ENCODE measurements around the gene ANAPC16.

The ANAPC16 gene

GRCh38 chr10:72215611-72216549 lies at the start of gene ANAPC16, which contains the start of gene ASCC1:
Gene ANAPC16 (plus strand): TSS chr10:72216012. CDS start chr10:72223915, 7,903 bp downstream.
Gene ASCC1 (minus strand): TSS chr10:72216276. CDS start chr10:72213298, 2,978 bp downstream.
- H3K27ac ChIP-seq (ENCODE audit: low read length) = peak within 1 kb of the TSS; percentile 99
- peak within 1 kb of the TSS; percentile 92 for H3K4me3 ChIP-seq (ENCODE audit: low read length)
- H3K9me3 ChIP-seq (ENCODE audit: control insufficient read depth, low read depth, low read length) = no peaks in the 10 kb centered on the region
- H3K27me3 ChIP-seq (ENCODE audit: control insufficient read depth, insufficient read depth, low read length) = no peaks in the 10 kb centered on the region
- peak within 1 kb of the TSS; percentile 94 for H3K9ac ChIP-seq (ENCODE audit: low read length)
- H3K36me3 ChIP-seq (ENCODE audit: control insufficient read depth, low read depth, low read length) = peaks cover 3% of the 10 kb centered on the region
- H3K4me1 ChIP-seq (ENCODE audit: control insufficient read depth, low read depth, low read length) = peaks cover 3% of the 10 kb centered on the region

- H3K9me3 ChIP-seq (ENCODE audit: control insufficient read depth, low read depth, low read length) = no peaks in the 10 kb centered on the region
- no peaks in the 10 kb centered on the region for H3K27me3 ChIP-seq (ENCODE audit: control insufficient read depth, insufficient read depth, low read length)
- H3K36me3 ChIP-seq (ENCODE audit: control insufficient read depth, low read depth, low read length) = no peaks in the 10 kb centered on the region
- H3K27ac ChIP-seq (ENCODE audit: low read length) = no peak overlapping the region
- H3K4me3 ChIP-seq (ENCODE audit: low read length) = no peak overlapping the region
- no peak overlapping the region for H3K9ac ChIP-seq (ENCODE audit: low read length)
- H3K4me1 ChIP-seq (ENCODE audit: control insufficient read depth, low read depth, low read length) = no peaks in the 10 kb centered on the region
These were observed 48.7 kb upstream of the ANAPC16 start for GRCh38 chr10:72167118-72167517.

DNA sequence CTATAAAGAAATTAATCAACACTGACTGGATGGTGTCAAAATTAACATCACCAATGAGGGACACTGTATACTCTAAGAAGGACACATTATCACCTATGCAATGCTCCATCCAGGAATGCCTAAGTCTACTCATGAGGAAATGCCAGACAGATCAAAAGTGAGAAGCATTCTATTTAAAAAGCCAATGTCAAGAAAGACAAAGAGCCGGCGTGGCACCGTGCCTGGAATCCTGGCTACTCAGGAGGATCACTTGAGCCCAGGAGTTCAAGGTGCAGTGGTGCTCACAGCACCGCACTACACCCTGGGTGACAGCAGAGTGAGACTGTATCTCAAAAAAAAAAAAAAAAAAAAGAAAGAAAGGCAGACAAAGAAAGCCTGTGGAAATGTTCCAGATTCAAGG lies 45.5 kb upstream of the ANAPC16 start:
- Histone ChIP-seq H3K27me3 (ENCODE audit: control insufficient read depth, insufficient read depth, low read length) (no peaks in the 10 kb centered on the region), H3K9me3 (ENCODE audit: control insufficient read depth, low read depth, low read length) (no peaks in the 10 kb centered on the region), H3K9ac (ENCODE audit: low read length) (no peak overlapping the region), H3K4me1 (ENCODE audit: control insufficient read depth, low read depth, low read length) (no peaks in the 10 kb centered on the region), H3K36me3 (ENCODE audit: control insufficient read depth, low read depth, low read length) (no peaks in the 10 kb centered on the region), H3K27ac (ENCODE audit: low read length) (no peak overlapping the region), H3K4me3 (ENCODE audit: low read length) (no peak overlapping the region)

DNA sequence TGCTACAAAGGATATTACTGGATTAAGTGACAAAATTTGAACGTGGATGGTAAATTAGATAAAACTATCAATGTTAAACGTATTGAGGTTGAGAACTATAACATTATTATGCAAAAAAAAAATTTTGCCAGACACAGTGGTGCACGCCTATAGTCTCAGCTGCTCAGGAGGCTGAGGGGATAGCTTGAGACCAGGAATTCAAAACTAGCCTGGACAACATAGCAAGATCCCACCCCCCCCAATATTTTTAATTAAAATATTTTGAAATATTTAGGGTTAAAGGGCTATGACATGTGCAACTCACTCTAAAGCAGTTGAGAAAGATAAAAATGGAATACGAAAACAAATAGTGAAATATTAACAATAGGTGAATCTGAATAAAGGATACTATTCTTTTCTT lies 45.1 kb upstream of the ANAPC16 start:
- Histone ChIP-seq H3K27ac (ENCODE audit: low read length) (no peak overlapping the region), H3K9me3 (ENCODE audit: control insufficient read depth, low read depth, low read length) (no peaks in the 10 kb centered on the region), H3K27me3 (ENCODE audit: control insufficient read depth, insufficient read depth, low read length) (no peaks in the 10 kb centered on the region), H3K9ac (ENCODE audit: low read length) (no peak overlapping the region), H3K4me3 (ENCODE audit: low read length) (no peak overlapping the region), H3K4me1 (ENCODE audit: control insufficient read depth, low read depth, low read length) (no peaks in the 10 kb centered on the region), H3K36me3 (ENCODE audit: control insufficient read depth, low read depth, low read length) (no peaks in the 10 kb centered on the region)

- Histone ChIP-seq H3K9me3 (ENCODE audit: control insufficient read depth, low read depth, low read length) (no peaks in the 10 kb centered on the region), H3K27me3 (ENCODE audit: control insufficient read depth, insufficient read depth, low read length) (no peaks in the 10 kb centered on the region), H3K9ac (ENCODE audit: low read length) (no peak overlapping the region), H3K36me3 (ENCODE audit: control insufficient read depth, low read depth, low read length) (no peaks in the 10 kb centered on the region), H3K27ac (ENCODE audit: low read length) (no peak overlapping the region), H3K4me1 (ENCODE audit: control insufficient read depth, low read depth, low read length) (no peaks in the 10 kb centered on the region), H3K4me3 (ENCODE audit: low read length) (no peak overlapping the region)
These were observed 44.6 kb upstream of the ANAPC16 start for GRCh38 chr10:72171175-72171630.

GRCh38 chr10:72173262-72173618 lies 42.6 kb upstream of the ANAPC16 start:
- no peak overlapping the region for H3K27ac ChIP-seq (ENCODE audit: low read length)
- no peaks in the 10 kb centered on the region for H3K9me3 ChIP-seq (ENCODE audit: control insufficient read depth, low read depth, low read length)
- H3K27me3 ChIP-seq (ENCODE audit: control insufficient read depth, insufficient read depth, low read length) = no peaks in the 10 kb centered on the region
- H3K36me3 ChIP-seq (ENCODE audit: control insufficient read depth, low read depth, low read length) = no peaks in the 10 kb centered on the region
- H3K4me1 ChIP-seq (ENCODE audit: control insufficient read depth, low read depth, low read length) = no peaks in the 10 kb centered on the region
- no peak overlapping the region for H3K9ac ChIP-seq (ENCODE audit: low read length)
- no peak overlapping the region for H3K4me3 ChIP-seq (ENCODE audit: low read length)

DNA sequence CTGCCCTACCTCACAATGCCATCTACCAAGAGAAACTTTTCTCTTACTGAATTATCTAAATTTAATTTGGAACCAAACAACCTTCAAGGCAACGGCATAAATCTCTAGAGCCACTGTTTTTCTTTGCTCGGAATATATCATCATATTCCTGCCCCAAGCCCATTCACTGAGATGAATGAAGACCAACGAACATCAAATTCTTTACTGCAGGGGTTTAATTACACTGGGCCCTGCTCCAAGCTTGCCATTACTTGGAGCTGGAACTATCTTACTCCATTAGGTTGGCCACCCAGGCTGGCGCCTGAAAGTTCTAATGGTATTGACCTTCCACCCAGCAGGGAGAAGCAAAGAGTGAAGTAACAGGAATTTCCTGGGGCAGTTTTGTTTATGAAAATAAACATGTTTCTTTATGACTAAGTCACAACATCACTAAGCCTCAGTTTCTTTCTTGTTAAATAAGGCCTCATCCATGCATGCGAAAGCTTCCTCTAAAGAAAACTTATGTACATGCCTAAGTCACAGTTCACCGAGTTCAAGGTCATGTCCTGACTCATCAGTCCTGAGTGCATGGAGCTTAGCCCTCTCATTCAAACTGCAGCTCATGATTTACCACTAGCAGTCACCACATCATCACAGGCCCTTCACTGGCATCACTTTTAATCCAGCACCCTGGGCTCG lies 42.1 kb upstream of the ANAPC16 start:
- Histone ChIP-seq H3K4me1 (ENCODE audit: control insufficient read depth, low read depth, low read length) (no peaks in the 10 kb centered on the region), H3K9me3 (ENCODE audit: control insufficient read depth, low read depth, low read length) (no peaks in the 10 kb centered on the region), H3K9ac (ENCODE audit: low read length) (no peak overlapping the region), H3K27me3 (ENCODE audit: control insufficient read depth, insufficient read depth, low read length) (no peaks in the 10 kb centered on the region), H3K4me3 (ENCODE audit: low read length) (no peak overlapping the region), H3K27ac (ENCODE audit: low read length) (no peak overlapping the region), H3K36me3 (ENCODE audit: control insufficient read depth, low read depth, low read length) (no peaks in the 10 kb centered on the region)

GRCh38 chr10:72174297-72174662 lies 41.5 kb upstream of the ANAPC16 start:
- Histone ChIP-seq H3K4me1 (ENCODE audit: control insufficient read depth, low read depth, low read length) (no peaks in the 10 kb centered on the region), H3K27me3 (ENCODE audit: control insufficient read depth, insufficient read depth, low read length) (no peaks in the 10 kb centered on the region), H3K9ac (ENCODE audit: low read length) (no peak overlapping the region), H3K27ac (ENCODE audit: low read length) (no peak overlapping the region), H3K36me3 (ENCODE audit: control insufficient read depth, low read depth, low read length) (peaks cover 4% of the 10 kb centered on the region), H3K9me3 (ENCODE audit: control insufficient read depth, low read depth, low read length) (no peaks in the 10 kb centered on the region), H3K4me3 (ENCODE audit: low read length) (no peak overlapping the region)

DNA sequence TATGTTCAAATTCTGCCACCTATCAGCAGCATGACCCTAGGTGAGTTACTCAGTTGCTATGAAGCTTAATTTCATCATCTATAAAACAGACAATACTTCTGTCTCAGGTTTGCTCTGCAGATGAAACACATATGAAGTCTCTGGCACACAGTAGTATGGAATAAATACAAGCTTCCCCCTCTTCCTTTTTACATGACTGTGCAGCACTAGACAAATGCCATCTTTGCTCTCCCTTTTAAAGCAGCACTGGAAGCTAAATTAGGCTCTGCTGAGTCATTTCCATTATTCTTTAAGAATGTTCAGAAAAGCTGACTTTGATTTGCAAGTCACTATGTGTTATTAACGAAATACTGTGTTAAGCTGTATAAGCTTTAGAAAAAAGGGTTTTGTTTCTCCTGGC lies 40.7 kb upstream of the ANAPC16 start:
- no peaks in the 10 kb centered on the region for H3K9me3 ChIP-seq (ENCODE audit: control insufficient read depth, low read depth, low read length)
- H3K4me3 ChIP-seq (ENCODE audit: low read length) = no peak overlapping the region
- H3K27me3 ChIP-seq (ENCODE audit: control insufficient read depth, insufficient read depth, low read length) = no peaks in the 10 kb centered on the region
- H3K9ac ChIP-seq (ENCODE audit: low read length) = no peak overlapping the region
- H3K27ac ChIP-seq (ENCODE audit: low read length) = no peak overlapping the region
- peaks cover 4% of the 10 kb centered on the region for H3K36me3 ChIP-seq (ENCODE audit: control insufficient read depth, low read depth, low read length)
- no peaks in the 10 kb centered on the region for H3K4me1 ChIP-seq (ENCODE audit: control insufficient read depth, low read depth, low read length)

DNA sequence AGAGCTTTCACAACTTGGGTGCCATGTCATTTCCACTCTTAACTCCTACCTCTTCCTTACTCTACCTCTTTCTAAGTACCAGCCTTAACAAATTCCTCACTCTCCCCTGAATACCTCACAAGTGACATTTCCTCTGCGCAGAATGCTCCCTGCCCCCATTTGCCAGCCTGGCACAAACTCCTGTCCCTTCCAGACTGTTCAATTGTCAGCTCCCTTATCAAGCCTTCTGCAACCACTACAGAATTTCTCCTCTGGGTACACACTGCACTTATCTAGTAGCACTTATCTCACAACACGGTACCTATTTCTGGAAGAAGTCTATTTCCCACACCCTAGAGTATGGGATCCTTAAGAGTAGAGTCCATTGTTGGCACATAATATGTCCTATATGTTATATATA lies 39.1 kb upstream of the ANAPC16 start:
- no peak overlapping the region for H3K4me3 ChIP-seq (ENCODE audit: low read length)
- H3K36me3 ChIP-seq (ENCODE audit: control insufficient read depth, low read depth, low read length) = peaks cover 4% of the 10 kb centered on the region
- no peak overlapping the region for H3K27ac ChIP-seq (ENCODE audit: low read length)
- H3K4me1 ChIP-seq (ENCODE audit: control insufficient read depth, low read depth, low read length) = no peaks in the 10 kb centered on the region
- H3K9ac ChIP-seq (ENCODE audit: low read length) = no peak overlapping the region
- no peaks in the 10 kb centered on the region for H3K27me3 ChIP-seq (ENCODE audit: control insufficient read depth, insufficient read depth, low read length)
- no peaks in the 10 kb centered on the region for H3K9me3 ChIP-seq (ENCODE audit: control insufficient read depth, low read depth, low read length)

DNA sequence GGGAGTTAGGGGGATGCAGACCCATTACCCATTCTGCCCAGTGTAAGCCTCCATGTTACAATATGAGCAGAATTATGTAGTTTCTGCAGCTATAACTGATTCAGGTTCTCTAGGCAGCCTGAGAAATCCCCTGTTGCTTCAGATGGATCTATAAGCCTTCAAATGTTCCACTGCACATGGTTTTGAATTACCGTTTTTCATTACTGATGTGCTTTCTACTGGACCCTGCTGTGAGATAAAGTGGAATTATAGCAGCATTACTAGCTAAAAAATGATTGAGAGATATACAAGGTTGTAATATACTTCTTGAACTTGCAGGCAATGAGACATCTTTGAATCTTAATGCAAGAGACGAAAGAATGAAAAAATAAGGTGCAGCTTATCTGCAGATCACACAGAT lies 38.4 kb upstream of the ANAPC16 start:
- no peak overlapping the region for H3K4me3 ChIP-seq (ENCODE audit: low read length)
- H3K9me3 ChIP-seq (ENCODE audit: control insufficient read depth, low read depth, low read length) = no peaks in the 10 kb centered on the region
- no peaks in the 10 kb centered on the region for H3K27me3 ChIP-seq (ENCODE audit: control insufficient read depth, insufficient read depth, low read length)
- no peaks in the 10 kb centered on the region for H3K4me1 ChIP-seq (ENCODE audit: control insufficient read depth, low read depth, low read length)
- no peak overlapping the region for H3K27ac ChIP-seq (ENCODE audit: low read length)
- H3K36me3 ChIP-seq (ENCODE audit: control insufficient read depth, low read depth, low read length) = peaks cover 4% of the 10 kb centered on the region
- H3K9ac ChIP-seq (ENCODE audit: low read length) = no peak overlapping the region
